H1 (cell line): Measurements from ENCODE around the gene BSN. TPM values are rescaled to one million over a fixed set of nuclear protein-coding genes. Genes with fewer than 3 reads are reported as not detected.

ENCODE experiments used
- CTCF ChIA-PET: fragments of 300-600 bp; sonication (Branson Sonifier 250); formaldehyde crosslinking; loops from one replicate; lab custom pipeline; 2021; ENCODE audit not compliant: partially characterized antibody; lab: Charles Lee
- POLR2A ChIA-PET: fragments of 300-600 bp; sonication (Branson Sonifier 250); formaldehyde crosslinking; loops from one replicate; lab custom pipeline; 2021; ENCODE audit warnings: inconsistent platforms; ENCODE audit not compliant: partially characterized antibody; lab: Charles Lee
- DNase-seq, 2 experiments: peaks; one replicate each; pipeline versions ENCODE4 v3.0.0 to v3.0.0-alpha.2; 2010 to 2022; ENCODE audit warnings: low spot score in 2 of 2, low read depth in 1 of 2, mixed read lengths in 1 of 2
- FAIRE-seq: peaks from 2 replicates; lab custom pipeline; 2011; peaks lifted over from hg19 to GRCh38; lab: Jason Lieb, UNC
- H2AFZ ChIP-seq: 2 replicates; pipeline ENCODE4 v1.8.1; 2012; ENCODE audit warnings: low read length, inconsistent platforms
- H2AK5ac ChIP-seq: 2 replicates; pipeline ENCODE4 v1.6.1; 2013; ENCODE audit warnings: low read depth, low read length
- H2BK120ac ChIP-seq: replicated peaks from 2 replicates; pipeline ENCODE3; 2013; ENCODE audit warnings: low read depth, low read length, inconsistent platforms
- H2BK12ac ChIP-seq: 2 replicates; pipeline ENCODE4 v1.6.1; 2013; ENCODE audit warnings: low read depth, low read length
- H2BK15ac ChIP-seq: 2 replicates; pipeline ENCODE4 v1.6.1; 2013; ENCODE audit warnings: low read length
- H2BK20ac ChIP-seq: 2 replicates; pipeline ENCODE4 v1.6.1; 2013; ENCODE audit warnings: low read length
- H2BK5ac ChIP-seq: 2 replicates; pipeline ENCODE4 v1.6.1; 2013; ENCODE audit warnings: low read depth, low read length
- H3K14ac ChIP-seq: 2 replicates; pipeline ENCODE4 v1.6.1; 2013; ENCODE audit warnings: inconsistent platforms; ENCODE audit not compliant: insufficient read length
- H3K18ac ChIP-seq: 2 replicates; pipeline ENCODE4 v1.6.1; 2013; ENCODE audit warnings: low read length; ENCODE audit errors: extremely low read depth
- H3K23ac ChIP-seq: 2 replicates; pipeline ENCODE4 v1.6.1; 2013; ENCODE audit warnings: inconsistent platforms; ENCODE audit not compliant: insufficient read length
- H3K23me2 ChIP-seq: 2 replicates; pipeline ENCODE4 v1.6.1; 2013; ENCODE audit warnings: low read depth, low read length
- H3K27ac ChIP-seq: 2 replicates; pipeline ENCODE4 v1.6.1; 2011; ENCODE audit warnings: low read depth, low read length, inconsistent platforms
- H3K27me3 ChIP-seq, 4 experiments: replicated peaks in 1 of 4; 1 replicate in 1 of 4; 2 replicates in 3 of 4; pipeline versions ENCODE4 v1.6.1 to v1.8.1; 2011 to 2013; ENCODE audit warnings: low read length in 3 of 4, mild to moderate bottlenecking in 3 of 4, inconsistent platforms in 2 of 4, mixed read lengths in 2 of 4, moderate library complexity in 1 of 4; ENCODE audit not compliant: control insufficient read depth in 3 of 4, insufficient read depth in 3 of 4; ENCODE audit errors: extremely low read depth in 1 of 4
- H3K36me3 ChIP-seq, 4 experiments: 2 replicates each; pipeline versions ENCODE4 v1.6.1 to v1.8.1; 2011 to 2013; ENCODE audit warnings: mild to moderate bottlenecking in 4 of 4, low read length in 3 of 4, moderate library complexity in 2 of 4, control low read depth in 1 of 4, inconsistent platforms in 1 of 4; ENCODE audit not compliant: insufficient read depth in 4 of 4, control insufficient read depth in 2 of 4
- H3K4ac ChIP-seq: replicated peaks from 2 replicates; pipeline ENCODE3; 2013; ENCODE audit warnings: low read length, low read depth, mixed read lengths, inconsistent platforms; ENCODE audit not compliant: insufficient read length
- H3K4me1 ChIP-seq, 4 experiments: replicated peaks in 1 of 4; 1 replicate in 1 of 4; 2 replicates in 3 of 4; pipeline versions ENCODE4 v1.6.1 to v1.8.1; 2011 to 2013; ENCODE audit warnings: low read length in 3 of 4, inconsistent platforms in 2 of 4, mixed read lengths in 1 of 4; ENCODE audit not compliant: insufficient read depth in 4 of 4, control insufficient read depth in 3 of 4
- H3K4me2 ChIP-seq, 2 experiments: 2 replicates each; pipeline versions ENCODE4 v1.6.1 to v1.8.1; 2011 to 2013; ENCODE audit warnings: low read depth in 2 of 2, low read length in 2 of 2, control low read depth in 1 of 2, inconsistent platforms in 1 of 2, mild to moderate bottlenecking in 1 of 2; ENCODE audit not compliant: insufficient read depth in 1 of 2
- H3K4me3 ChIP-seq, 4 experiments: fragments of 200-600, 300-600 bp in 1 of 4; sonication (generic), shearing (Covaris generic), sonication (Bioruptor Twin) in 1 of 4; 2 replicates each; pipeline versions ENCODE4 v1.5.1 to v1.8.1; 2011 to 2016; ENCODE audit warnings: low read length in 4 of 4, low read depth in 3 of 4, control low read depth in 2 of 4, inconsistent platforms in 2 of 4, mild to moderate bottlenecking in 2 of 4, mixed read lengths in 1 of 4, moderate library complexity in 1 of 4; ENCODE audit not compliant: insufficient read depth in 2 of 4; ENCODE audit errors: extremely low read depth in 1 of 4
- H3K56ac ChIP-seq: replicated peaks from 2 replicates; pipeline ENCODE3; 2013; ENCODE audit warnings: low read depth, mild to moderate bottlenecking, mixed read lengths, low read length, inconsistent platforms; ENCODE audit not compliant: insufficient read length
- H3K79me1 ChIP-seq: 2 replicates; pipeline ENCODE4 v1.6.1; 2013; ENCODE audit warnings: low read depth, low read length, control low read depth
- H3K79me2 ChIP-seq, 2 experiments: 2 replicates each; pipeline versions ENCODE4 v1.6.1 to v1.8.1; 2012 to 2013; ENCODE audit warnings: low read length in 2 of 2, mild to moderate bottlenecking in 2 of 2, inconsistent platforms in 1 of 2; ENCODE audit not compliant: insufficient read depth in 2 of 2, control insufficient read depth in 1 of 2
- H3K9ac ChIP-seq, 4 experiments: replicated peaks in 1 of 4; 1 replicate in 1 of 4; 2 replicates in 3 of 4; pipeline versions ENCODE4 v1.6.1 to v1.8.1; 2011 to 2013; ENCODE audit warnings: low read depth in 3 of 4, low read length in 3 of 4, control low read depth in 2 of 4, mild to moderate bottlenecking in 2 of 4, moderate library complexity in 2 of 4, inconsistent platforms in 1 of 4; ENCODE audit errors: extremely low read depth in 1 of 4
- H3K9me3 ChIP-seq, 2 experiments: 2 replicates each; pipeline versions ENCODE4 v1.6.1 to v1.8.1; 2012 to 2013; ENCODE audit warnings: mild to moderate bottlenecking in 2 of 2, moderate library complexity in 2 of 2, control low read depth in 1 of 2, inconsistent platforms in 1 of 2, low read depth in 1 of 2, low read length in 1 of 2, mixed read lengths in 1 of 2; ENCODE audit not compliant: insufficient read depth in 2 of 2
- H4K20me1 ChIP-seq, 2 experiments: replicated peaks in 1 of 2; 2 replicates each; pipeline versions ENCODE3 to v1.8.1; 2011 to 2013; ENCODE audit warnings: inconsistent platforms in 2 of 2, low read length in 2 of 2, mild to moderate bottlenecking in 1 of 2; ENCODE audit not compliant: insufficient read depth in 2 of 2, control insufficient read depth in 1 of 2
- H4K5ac ChIP-seq: 2 replicates; pipeline ENCODE4 v1.6.1; 2013; ENCODE audit warnings: low read length, low read depth, mixed read lengths, inconsistent platforms; ENCODE audit not compliant: insufficient read length
- H4K8ac ChIP-seq: 2 replicates; pipeline ENCODE4 v1.8.0; 2013; ENCODE audit warnings: mild to moderate bottlenecking, moderate library complexity, low read length, inconsistent platforms; ENCODE audit not compliant: insufficient read depth; ENCODE audit errors: extremely low read depth
- H4K91ac ChIP-seq: replicated peaks from 2 replicates; pipeline ENCODE3; 2013; ENCODE audit warnings: low read length, mixed read lengths, inconsistent platforms; ENCODE audit not compliant: insufficient read length
- RBBP5 ChIP-seq: IDR thresholded peaks from 2 replicates; pipeline ENCODE4 v1.7.1; 2012; ENCODE audit warnings: low read depth, mild to moderate bottlenecking, inconsistent platforms, low read length, moderate library complexity, borderline replicate concordance
- SIN3A ChIP-seq, 2 experiments: IDR thresholded peaks in 1 of 2; conservative IDR thresholded peaks in 1 of 2; 2 replicates each; pipeline ENCODE4 v1.6.1; 2011 to 2012; ENCODE audit warnings: low read length in 2 of 2, improper control_type of control experiment in 1 of 2, low read depth in 1 of 2, mild to moderate bottlenecking in 1 of 2
- WGBS, 2 experiments: shearing (Covaris generic) in 1 of 2; methylation state at CpG; one replicate each; pipeline versions ENCODE4 v1.1.6 to v1.1.7; 2013 to 2015; ENCODE audit warnings: low lambda C conversion rate in 2 of 2, mixed read lengths in 2 of 2, inconsistent platforms in 1 of 2, low coverage in 1 of 2, missing lambda C conversion rate in 1 of 2; ENCODE audit not compliant: insufficient replicate concordance in 2 of 2, insufficient coverage in 1 of 2, insufficient read length in 1 of 2; ENCODE audit errors: extremely low coverage in 1 of 2, missing lambda C conversion rate in 1 of 2; 5-methylcytosine and 5-hydroxymethylcytosine counted together
- polyA plus RNA-seq, 7 experiments: library from polyadenylated mRNA; depleted of rRNA in 3 of 7; stranded (reverse) in 5 of 7; unstranded in 2 of 7; fragments of >200 nt in 5 of 7; fragments of 200-250 nt in 2 of 7; gene quantifications; 1 replicate in 5 of 7; 2 replicates in 1 of 7; 4 replicates in 1 of 7; pipeline versions ENCODE4 v1.2.1 to v1.2.3, GENCODE V29; 2011 to 2013; ENCODE audit warnings: missing spikeins in 2 of 7, mixed read lengths in 2 of 7
- total RNA-seq: library from RNA; stranded (reverse); fragmentation: NEBNext Ultra II Directional; extraction: Animal tissue kit (Norgen Biotek cat#: 25700); gene quantifications from 2 replicates; pipeline ENCODE4 v1.2.1, GENCODE V29; 2021

BSN gene
- total and polyA plus RNA-seq, 2 of the 8 experiments (the other 6 are each of a cell fraction or from before 2014, with no cell fraction given), result 0.60 to 3.0 TPM

DNA sequence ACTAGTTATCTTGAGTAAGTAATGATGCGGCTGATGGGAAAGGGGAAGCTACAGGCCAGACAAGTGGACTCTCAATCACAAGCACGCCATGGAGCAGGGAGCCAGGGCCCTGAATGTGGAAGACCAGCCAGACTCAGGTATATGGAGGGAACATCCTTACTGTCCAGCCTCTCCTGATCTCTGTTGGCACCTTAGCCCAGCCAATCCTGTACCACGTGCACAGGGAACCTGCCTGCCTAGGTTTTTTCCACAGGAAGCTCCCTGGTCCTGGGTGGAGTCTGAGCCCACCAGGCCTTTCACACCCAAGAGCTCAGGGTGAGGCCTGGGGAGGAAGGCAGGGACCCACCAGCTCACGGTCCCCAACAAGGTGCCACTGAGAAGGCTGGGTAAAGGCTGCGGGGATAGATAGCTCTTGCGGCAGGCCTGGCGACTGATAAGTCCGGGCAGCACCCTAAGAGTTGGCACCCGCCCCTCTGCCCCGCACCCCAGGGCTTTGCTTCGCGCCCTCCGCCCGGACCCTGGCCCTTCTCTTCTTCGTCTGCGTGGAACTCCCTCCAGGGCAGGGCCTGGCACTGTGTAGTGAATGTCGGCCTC lies 118.9 kb downstream of the BSN start:
- Histone ChIP-seq H4K91ac (peak overlapping the region; percentile 90), H3K4me1 (peaks cover 0 to 8% (median 5%) of the 10 kb centered on the region in 4 experiments; a peak in 4 of 7 replicates), H3K79me2 (peaks cover 0 to 17% of the 10 kb centered on the region in 2 experiments; a peak in 1 of 4 replicates), H2BK12ac (peak overlapping the region; percentile 72; the same call in 1 of the 2 replicates), H2BK15ac (0 out of 2 replicates have a peak overlapping the region, but pooled peaks have one; percentile 93), H2AK5ac (peak overlapping the region; percentile 58; the same call in 1 of the 2 replicates), H3K56ac (peak overlapping the region; percentile 65), H2AFZ (no peak overlapping the region), H3K27ac (peak overlapping the region; percentile 90), H3K4me2 (peak overlapping the region; percentile 78 to 98), H3K23ac (no peak overlapping the region), H3K4me3 (peak overlapping the region; percentile 84 to 91 (median 86)), H3K36me3 (peaks cover 14 to 27% (median 20%) of the 10 kb centered on the region in 4 experiments; a peak in 7 of 8 replicates), H3K14ac (no peak overlapping the region), H3K23me2 (peaks cover 13% of the 10 kb centered on the region; the same call in 1 of the 2 replicates), H3K27me3 (no peaks in the 10 kb centered on the region; a peak in 1 of 7 replicates), H2BK20ac (no peak overlapping the region), H2BK5ac (peak overlapping the region; percentile 92), H3K4ac (peak overlapping the region; percentile 71), H2BK120ac (peak overlapping the region; percentile 4), H3K9me3 (no peaks in the 10 kb centered on the region), H4K20me1 (peaks cover 0 to 15% of the 10 kb centered on the region in 2 experiments), H4K8ac (peak overlapping the region; percentile 82; the same call in 1 of the 2 replicates), H4K5ac (peak overlapping the region; percentile 18), H3K18ac (peak overlapping the region; percentile 84), H3K79me1 (peaks cover 8% of the 10 kb centered on the region; the same call in 1 of the 2 replicates), H3K9ac (peak overlapping the region; percentile 44 to 70 (median 58); a peak in 6 of 7 replicates)
- ChIA-PET POLR2A (interaction anchor here (0.6 to 3.0 kb wide), 11 partner anchors 8 to 214 kb away, joined by 3 to 21 read pairs (median 3); no protein-coding TSS in a partner anchor), CTCF (interaction anchor here (0.6 to 5.4 kb wide), 12 partner anchors 9 to 565 kb away, joined by 3 to 159 read pairs (median 4); partner anchors contain the start of gene BSN)
- no peak for DNase-seq
- 12% methylated on average over 17 of the region's 17 CpGs; no CpG with 5 or more reads in 1 of the 2 experiments for WGBS, 2 experiments
- no peak for FAIRE-seq
- TF ChIP-seq RBBP5, result peak; percentile 30
- no peak; a peak in 1 of 4 replicates for TF ChIP-seq SIN3A (conservative IDR thresholded peaks at IDR 0.05 in 1 of 2, IDR thresholded peaks at IDR 0.05 in 1 of 2; ENCODE audit: low read depth in 1 of 2, low read length in 2 of 2)
